AG04450 (cell line): ENCODE results near the gene SH2D6. TPM values are rescaled to one million over a fixed set of nuclear protein-coding genes. Genes with fewer than 3 reads are reported as not detected.
A peak's percentile ranks its signal among the peaks of the same experiment; 100 is the strongest.

Experiments used
- CTCF ChIA-PET: fragments of 300-600, 350-600 bp; formaldehyde crosslinking; extraction: SDS; loops from one replicate; lab custom pipeline; 2022; ENCODE audit warnings: antibody characterized with exemption, inconsistent platforms; lab: Charles Lee
- POLR2A ChIA-PET: fragments of 350-600 bp; formaldehyde crosslinking; extraction: SDS; loops from one replicate; lab custom pipeline; 2021; ENCODE audit warnings: antibody characterized with exemption, inconsistent platforms; lab: Yijun Ruan, JAX
- DNase-seq: peaks from one replicate; pipeline ENCODE4 v3.0.0-alpha.2; 2011; ENCODE audit warnings: low read depth, low spot score
- H3K27ac ChIP-seq: one replicate; pipeline ENCODE4 v1.5.1; 2012; ENCODE audit warnings: low read depth, low read length, control low read depth
- H3K27me3 ChIP-seq: one replicate; pipeline ENCODE4 v1.6.0; 2012; ENCODE audit warnings: low read length; ENCODE audit not compliant: control insufficient read depth, insufficient read depth
- H3K4me3 ChIP-seq: 2 replicates; pipeline ENCODE4 v1.5.1; 2011; ENCODE audit warnings: mild to moderate bottlenecking, low read depth, low read length, control low read depth
- H3K9me3 ChIP-seq: 2 replicates; pipeline ENCODE4 v1.5.1; 2012; ENCODE audit warnings: low read length; ENCODE audit not compliant: control insufficient read depth, insufficient read depth
- CTCF ChIP-seq: IDR thresholded peaks from 2 replicates; pipeline ENCODE4 v1.5.1; 2011; ENCODE audit warnings: low read depth, low read length, control low read depth, inconsistent platforms
- polyA plus RNA-seq: library from polyadenylated mRNA; depleted of rRNA; stranded (reverse); fragments of >200 nt; gene quantifications from 2 replicates; pipeline ENCODE4 v1.2.3, GENCODE V29; 2011

Gene SH2D6
- polyA plus RNA-seq, 1 experiment, result 0.10 TPM

- TF ChIP-seq CTCF, result no peak
- POLR2A ChIA-PET, result interaction anchor here (0.6 to 6.1 kb wide), 10 partner anchors 12 to 195 kb away, joined by 3 to 115 read pairs (median 5); partner anchors contain the start of genes MAT2A and USP39
- no peak overlapping the region for H3K4me3 ChIP-seq
- CTCF ChIA-PET, result interaction anchor here (0.6 to 6.0 kb wide), 14 partner anchors 8 to 216 kb away, joined by 3 to 124 read pairs (median 4); partner anchors contain the start of gene MAT2A
- H3K27me3 ChIP-seq, result no peaks in the 10 kb centered on the region
- peaks cover 3% of the 10 kb centered on the region; the same call in 1 of the 2 replicates for H3K9me3 ChIP-seq
- DNase-seq, result no peak
- peak overlapping the region; percentile 83 for H3K27ac ChIP-seq
Observed at GRCh38 chr2:85421260-85422071, 3.0 kb downstream of the SH2D6 start.

DNA sequence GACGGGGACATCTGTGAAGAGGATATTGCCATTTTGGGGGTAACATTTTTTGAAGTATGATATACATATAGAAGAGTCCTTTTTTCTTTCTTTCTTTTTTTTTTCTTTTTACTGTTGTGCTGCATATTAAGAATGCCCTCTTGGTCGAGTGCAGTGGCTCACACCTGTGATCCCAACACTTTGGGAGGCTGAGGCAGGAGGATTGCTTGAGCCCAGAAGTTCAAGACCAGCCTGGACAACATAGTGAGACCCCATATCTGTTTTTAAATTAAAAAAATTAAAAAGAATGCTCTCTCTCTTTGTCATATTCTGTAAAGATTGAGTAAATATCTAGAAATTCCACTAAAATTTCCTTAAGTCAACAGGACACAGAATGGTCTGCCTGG is 3.6 kb downstream of the SH2D6 start:
- CTCF ChIA-PET, result interaction anchor here (1.3 to 6.0 kb wide), 5 partner anchors 115 to 215 kb away, joined by 5 to 124 read pairs (median 12); partner anchors contain the start of gene MAT2A
- DNase-seq, result no peak
- POLR2A ChIA-PET, result interaction anchor here (1.3 to 6.1 kb wide), 4 partner anchors 12 to 128 kb away, joined by 8 to 115 read pairs (median 24); partner anchors contain the start of gene MAT2A

GRCh38 chr2:85423525-85423924 is 5.0 kb downstream of the SH2D6 start:
- no peak for DNase-seq
- H3K27ac ChIP-seq, result no peak overlapping the region
- CTCF ChIA-PET, result interaction anchor here (6.0 kb wide), 1 partner anchor 128 kb away, joined by 124 read pairs; no protein-coding TSS in a partner anchor
- H3K27me3 ChIP-seq, result no peaks in the 10 kb centered on the region
- TF ChIP-seq CTCF, result no peak
- no peak overlapping the region for H3K4me3 ChIP-seq
- POLR2A ChIA-PET, result interaction anchor here (6.1 kb wide), 1 partner anchor 116 kb away, joined by 115 read pairs; the partner anchor contains the start of gene MAT2A
- H3K9me3 ChIP-seq, result no peaks in the 10 kb centered on the region

More for the DNA sequence above, 3.6 kb downstream of the SH2D6 start:
- H3K9me3 ChIP-seq, result peaks cover 3% of the 10 kb centered on the region; the same call in 1 of the 2 replicates
- TF ChIP-seq CTCF, result no peak
- H3K27ac ChIP-seq, result no peak overlapping the region
- H3K27me3 ChIP-seq, result no peaks in the 10 kb centered on the region
- no peak overlapping the region for H3K4me3 ChIP-seq

- Histone ChIP-seq H3K4me3 (no peak overlapping the region), H3K27ac (no peak overlapping the region), H3K27me3 (no peaks in the 10 kb centered on the region), H3K9me3 (no peaks in the 10 kb centered on the region)
- TF ChIP-seq CTCF, result no peak
- ChIA-PET POLR2A (interaction anchor here (1.0 kb wide), 1 partner anchor 113 kb away, joined by 4 read pairs; the partner anchor contains the start of gene MAT2A), CTCF (interaction anchor here (0.6 to 1.4 kb wide), 2 partner anchors 127 to 384 kb away, joined by 3 read pairs; no protein-coding TSS in a partner anchor)
- DNase-seq, result no peak
Observed at GRCh38 chr2:85425588-85425987, 7.1 kb downstream of the SH2D6 start.
